DND-41 (cell line): Measurements from ENCODE around the gene SYT10.

Source experiments
- ATAC-seq: fragments of 200-7000 bp; cut with Tn5 transposase; 3 replicates; pipeline ENCODE4 v1.9.1; 2021; ENCODE audit warnings: low read depth; ENCODE audit not compliant: insufficient read depth
- DNase-seq: peaks from one replicate; pipeline ENCODE4 v3.0.0-alpha.2; 2020
- H2AFZ ChIP-seq: 2 replicates; pipeline ENCODE4 v1.6.0; 2012; ENCODE audit warnings: low read depth, low read length
- H3K27ac ChIP-seq: 2 replicates; pipeline ENCODE4 v1.5.1; 2012; ENCODE audit warnings: low read length, inconsistent platforms
- H3K27me3 ChIP-seq: fragments of 200-600 bp; sonication (generic); 2 replicates; pipeline ENCODE4 v1.6.0; 2012; ENCODE audit warnings: low read length, mild to moderate bottlenecking, inconsistent platforms; ENCODE audit not compliant: insufficient read depth, poor library complexity
- H3K36me3 ChIP-seq: 2 replicates; pipeline ENCODE4 v1.5.1; 2012; ENCODE audit warnings: low read length, inconsistent platforms; ENCODE audit not compliant: insufficient read depth
- H3K4me1 ChIP-seq: 2 replicates; pipeline ENCODE4 v1.5.1; 2012; ENCODE audit warnings: mild to moderate bottlenecking, low read length; ENCODE audit not compliant: insufficient read depth
- H3K4me2 ChIP-seq: 2 replicates; pipeline ENCODE4 v1.6.0; 2012; ENCODE audit warnings: mild to moderate bottlenecking, moderate library complexity, low read length, inconsistent platforms; ENCODE audit not compliant: insufficient read depth
- H3K4me3 ChIP-seq, 2 experiments: fragments of 200-600 bp in 1 of 2; shearing (Covaris generic) in 1 of 2; 2 replicates each; pipeline ENCODE4 v1.5.1; 2012 to 2016; ENCODE audit warnings: inconsistent platforms in 2 of 2, low read length in 2 of 2, mild to moderate bottlenecking in 2 of 2, low read depth in 1 of 2, moderate library complexity in 1 of 2
- H3K79me2 ChIP-seq: 2 replicates; pipeline ENCODE4 v1.6.0; 2012; ENCODE audit warnings: low read length, inconsistent platforms; ENCODE audit not compliant: insufficient read depth
- H3K9ac ChIP-seq: 2 replicates; pipeline ENCODE4 v1.6.0; 2012; ENCODE audit warnings: low read depth, mild to moderate bottlenecking, inconsistent platforms, low read length, moderate library complexity
- H3K9me3 ChIP-seq: 2 replicates; pipeline ENCODE4 v1.5.1; 2012; ENCODE audit warnings: low read length, moderate library complexity, mild to moderate bottlenecking, inconsistent platforms; ENCODE audit not compliant: insufficient read depth, severe bottlenecking
- H4K20me1 ChIP-seq: 2 replicates; pipeline ENCODE4 v1.6.0; 2012; ENCODE audit warnings: low read length; ENCODE audit not compliant: insufficient read depth
- CTCF ChIP-seq: IDR thresholded peaks from 2 replicates; pipeline ENCODE4 v1.5.1; 2012; ENCODE audit warnings: borderline replicate concordance, low read length, moderate library complexity, mild to moderate bottlenecking; ENCODE audit not compliant: poor library complexity, severe bottlenecking; ENCODE audit errors: extremely low read depth
- EZH2 ChIP-seq: IDR thresholded peaks from 3 replicates; pipeline ENCODE4 v1.6.1; 2012; ENCODE audit warnings: borderline replicate concordance, low read depth, mild to moderate bottlenecking, moderate library complexity, low read length, inconsistent platforms; ENCODE audit not compliant: severe bottlenecking

SYT10 gene

DNA sequence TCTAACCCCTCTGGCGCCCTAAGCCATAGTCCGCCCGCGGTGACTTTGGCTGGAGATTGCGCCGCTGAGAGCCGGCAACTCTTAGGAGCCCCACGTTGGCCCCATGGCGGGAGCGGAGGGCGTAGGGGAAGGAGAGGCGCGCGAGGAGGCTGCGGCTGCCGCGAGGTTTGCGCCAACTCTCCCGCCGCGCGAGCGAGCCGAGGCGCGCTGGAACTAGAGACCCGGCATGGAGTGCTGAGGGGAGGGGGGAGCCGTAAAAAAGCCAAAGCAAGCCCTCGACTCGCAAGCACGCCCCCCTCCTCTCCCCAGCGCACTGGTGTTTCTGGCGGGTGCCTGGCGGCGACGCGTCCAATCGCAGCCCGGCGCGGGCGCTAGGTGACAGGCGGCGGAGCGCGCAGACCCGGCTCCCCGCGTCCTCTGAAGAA, at the start of gene SYT10:
Gene SYT10, minus strand, starts transcription at position 233 of the 425 bp plus-strand sequence. CDS start 297 bp downstream, outside the sequence.
- H3K79me2 ChIP-seq: no peaks in the 10 kb centered on the region
- H3K36me3 ChIP-seq: no peaks in the 10 kb centered on the region
- TF ChIP-seq EZH2: no peak
- TF ChIP-seq CTCF: no peak
- peaks cover 5% of the 10 kb centered on the region for H3K9me3 ChIP-seq
- DNase-seq: no peak
- no peaks in the 10 kb centered on the region for H4K20me1 ChIP-seq
- no peak within 1 kb of the TSS for H3K4me2 ChIP-seq
- no peaks in the 10 kb centered on the region for H3K4me1 ChIP-seq
- H3K4me3 ChIP-seq: no peak within 1 kb of the TSS
- H3K27ac ChIP-seq: no peak within 1 kb of the TSS
- no peak within 1 kb of the TSS for H3K9ac ChIP-seq
- no peaks in the 10 kb centered on the region for H3K27me3 ChIP-seq
- no peak within 1 kb of the TSS for H2AFZ ChIP-seq
- no peak for ATAC-seq

GRCh38 chr12:33488036-33488435, 48.4 kb upstream of the SYT10 start:
- no peaks in the 10 kb centered on the region for H3K27me3 ChIP-seq
- H3K4me3 ChIP-seq: no peak overlapping the region
- no peaks in the 10 kb centered on the region for H3K36me3 ChIP-seq
- no peak for ATAC-seq
- H4K20me1 ChIP-seq: no peaks in the 10 kb centered on the region
- no peak overlapping the region for H3K27ac ChIP-seq
- DNase-seq: no peak
- peaks cover 4% of the 10 kb centered on the region for H3K9me3 ChIP-seq
- no peaks in the 10 kb centered on the region for H3K4me1 ChIP-seq
- TF ChIP-seq CTCF (no peak), EZH2 (no peak)
- no peak overlapping the region for H3K9ac ChIP-seq
- no peak overlapping the region for H2AFZ ChIP-seq
- no peaks in the 10 kb centered on the region for H3K79me2 ChIP-seq
- no peak overlapping the region for H3K4me2 ChIP-seq

- H3K79me2 ChIP-seq: no peaks in the 10 kb centered on the region
- H3K36me3 ChIP-seq: no peaks in the 10 kb centered on the region
- no peak overlapping the region for H3K4me2 ChIP-seq
- DNase-seq (no peak), ATAC-seq (no peak)
- H3K9ac ChIP-seq: no peak overlapping the region
- TF ChIP-seq CTCF (no peak), EZH2 (no peak)
- H3K9me3 ChIP-seq: no peaks in the 10 kb centered on the region
- H3K4me3 ChIP-seq: no peak overlapping the region
- no peaks in the 10 kb centered on the region for H3K4me1 ChIP-seq
- no peak overlapping the region for H2AFZ ChIP-seq
- H4K20me1 ChIP-seq: no peaks in the 10 kb centered on the region
- no peaks in the 10 kb centered on the region for H3K27me3 ChIP-seq
- no peak overlapping the region for H3K27ac ChIP-seq
Measured at GRCh38 chr12:33486058-33486457, 46.4 kb upstream of the SYT10 start.

GRCh38 chr12:33484161-33484560, 44.5 kb upstream of the SYT10 start:
- Histone ChIP-seq H3K4me2 (no peak overlapping the region), H4K20me1 (no peaks in the 10 kb centered on the region), H3K4me1 (no peaks in the 10 kb centered on the region), H2AFZ (no peak overlapping the region), H3K79me2 (no peaks in the 10 kb centered on the region), H3K27me3 (no peaks in the 10 kb centered on the region), H3K27ac (no peak overlapping the region), H3K9ac (no peak overlapping the region), H3K4me3 (no peak overlapping the region), H3K9me3 (no peaks in the 10 kb centered on the region), H3K36me3 (no peaks in the 10 kb centered on the region)
- TF ChIP-seq CTCF: no peak
- no peak for TF ChIP-seq EZH2
- no peak for DNase-seq
- no peak for ATAC-seq
